Measurements from ENCODE around the gene MAGEB10.
"Not testable (repeated sequence)": the region's sequence is repeated elsewhere in the genome, so short reads cannot be mapped to it uniquely, and the experiment has no call there.

The MAGEB10 gene, protein sequence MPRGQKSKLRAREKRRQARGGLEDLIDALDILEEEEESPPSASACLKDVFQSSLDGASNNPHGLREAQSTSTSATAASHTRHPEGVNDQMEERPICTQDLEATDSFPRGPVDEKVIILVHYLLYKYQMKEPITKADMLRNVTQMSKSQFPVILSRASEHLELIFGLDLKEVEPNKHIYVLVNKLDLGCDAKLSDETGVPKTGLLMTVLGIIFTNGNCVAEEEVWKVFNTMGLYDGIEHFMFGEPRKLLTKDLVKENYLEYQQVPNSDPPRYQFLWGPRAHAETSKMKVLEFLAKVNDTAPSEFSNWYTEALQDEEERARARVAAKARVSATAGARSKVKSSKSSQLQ

DNA sequence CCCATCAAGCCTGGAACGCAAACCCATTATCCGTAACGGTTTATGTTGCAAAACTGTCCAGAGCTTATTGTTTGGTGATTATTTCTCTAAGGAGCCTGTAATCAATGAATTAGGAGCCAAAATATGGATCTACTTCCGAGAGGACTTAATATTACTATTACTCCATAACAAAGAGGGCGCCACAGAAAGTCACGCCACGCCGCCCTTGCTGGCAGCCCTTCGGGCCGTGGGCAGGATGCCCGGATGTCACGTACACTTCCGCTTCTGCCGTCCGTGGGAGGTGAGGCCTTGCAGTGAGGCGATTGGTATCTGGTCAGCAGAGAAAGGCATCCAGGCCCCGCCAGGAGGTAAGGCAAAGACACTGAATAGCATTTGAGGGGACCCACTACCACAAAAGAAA is at the start of gene MAGEB10:
Gene MAGEB10 (plus strand): TSS at position 301 of the 400 bp plus-strand sequence. CDS start 13,317 bp downstream, outside the sequence.
- peaks cover 3% of the 10 kb centered on the region for H3K9me3 ChIP-seq (ENCODE audit: control insufficient read depth, insufficient read depth, low read length)
- H3K9ac ChIP-seq (ENCODE audit: low read depth, low read length): no peak within 1 kb of the TSS
- no peaks in the 10 kb centered on the region for H3K4me1 ChIP-seq (ENCODE audit: control insufficient read depth, insufficient read depth, low read length)
- no peaks in the 10 kb centered on the region for H3K27me3 ChIP-seq (ENCODE audit: control insufficient read depth, insufficient read depth, low read length)
- no peak within 1 kb of the TSS for H3K4me3 ChIP-seq (ENCODE audit: low read depth, low read length)
- H3K36me3 ChIP-seq (ENCODE audit: control insufficient read depth, insufficient read depth, low read length): no peaks in the 10 kb centered on the region

DNA sequence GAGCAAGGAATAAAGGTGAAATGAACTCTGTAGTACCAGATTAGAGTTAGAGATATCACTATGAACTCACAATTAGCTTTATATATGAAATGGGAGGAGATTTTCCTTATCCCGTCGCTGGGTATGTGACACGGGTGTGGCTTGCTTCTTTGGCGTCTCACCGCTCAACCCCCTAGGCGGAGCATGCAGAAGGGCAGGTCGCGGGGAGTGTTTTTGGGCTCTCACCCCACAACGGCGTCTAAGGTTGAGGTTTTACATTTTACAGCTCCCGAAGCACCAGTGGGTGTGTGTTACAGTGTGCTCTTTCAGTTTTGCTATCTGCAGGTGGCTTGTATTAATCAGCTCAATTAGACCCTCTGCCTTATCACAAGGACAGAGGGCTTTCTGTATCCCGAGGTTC is 42.1 kb upstream of the MAGEB10 start:
- H3K9ac ChIP-seq (ENCODE audit: low read depth, low read length): no peak overlapping the region

DNA sequence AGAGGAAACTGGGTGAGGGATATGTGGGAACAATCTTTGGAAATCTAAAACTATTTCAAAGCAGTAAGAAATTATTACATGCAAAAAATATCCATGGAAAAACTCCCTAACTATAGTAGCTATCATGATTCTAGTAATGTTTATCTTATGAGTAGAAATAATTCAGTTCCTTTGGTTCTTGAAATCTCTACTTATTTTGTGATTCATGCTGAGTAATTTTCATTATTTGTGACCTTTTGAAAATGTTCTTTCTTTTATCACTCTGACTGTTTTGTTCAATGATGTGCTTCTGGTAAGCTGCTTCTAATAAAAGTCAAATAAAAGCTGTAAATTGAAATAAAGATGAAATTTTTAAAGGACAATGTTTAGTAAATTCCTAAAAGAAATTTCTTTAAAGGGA is 40.4 kb upstream of the MAGEB10 start:
- Histone ChIP-seq H3K4me3 (ENCODE audit: low read depth, low read length) (no peak overlapping the region), H3K9me3 (ENCODE audit: control insufficient read depth, insufficient read depth, low read length) (no peaks in the 10 kb centered on the region), H3K9ac (ENCODE audit: low read depth, low read length) (no peak overlapping the region), H3K27me3 (ENCODE audit: control insufficient read depth, insufficient read depth, low read length) (no peaks in the 10 kb centered on the region), H3K36me3 (ENCODE audit: control insufficient read depth, insufficient read depth, low read length) (no peaks in the 10 kb centered on the region), H3K4me1 (ENCODE audit: control insufficient read depth, insufficient read depth, low read length) (no peaks in the 10 kb centered on the region)

More for the DNA sequence above, 42.1 kb upstream of the MAGEB10 start:
- Histone ChIP-seq H3K4me3 (ENCODE audit: low read depth, low read length) (no peak overlapping the region), H3K27me3 (ENCODE audit: control insufficient read depth, insufficient read depth, low read length) (no peaks in the 10 kb centered on the region), H3K4me1 (ENCODE audit: control insufficient read depth, insufficient read depth, low read length) (no peaks in the 10 kb centered on the region), H3K36me3 (ENCODE audit: control insufficient read depth, insufficient read depth, low read length) (no peaks in the 10 kb centered on the region), H3K9me3 (ENCODE audit: control insufficient read depth, insufficient read depth, low read length) (no peaks in the 10 kb centered on the region)

DNA sequence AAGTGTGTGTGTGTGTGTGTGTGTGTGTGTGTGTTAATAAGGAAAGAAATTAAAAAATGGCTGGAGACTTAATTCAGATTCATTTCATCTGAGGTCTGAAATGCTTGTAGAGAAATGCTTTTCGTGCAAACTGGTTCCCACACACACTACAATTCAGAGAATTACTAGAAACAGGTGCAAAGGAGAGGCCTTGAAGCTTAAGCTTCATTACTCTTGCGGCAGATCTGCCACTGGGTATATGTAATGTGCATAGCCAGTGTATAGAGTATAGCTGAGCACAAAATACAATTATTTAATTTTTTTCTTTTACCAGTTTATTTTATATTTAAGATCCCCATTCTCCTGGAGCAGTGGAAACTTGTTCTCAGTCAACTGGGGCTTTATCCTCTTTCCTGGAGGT is 31.8 kb upstream of the MAGEB10 start:
- Histone ChIP-seq H3K4me1 (ENCODE audit: control insufficient read depth, insufficient read depth, low read length) (no peaks in the 10 kb centered on the region), H3K27me3 (ENCODE audit: control insufficient read depth, insufficient read depth, low read length) (no peaks in the 10 kb centered on the region), H3K36me3 (ENCODE audit: control insufficient read depth, insufficient read depth, low read length) (no peaks in the 10 kb centered on the region), H3K9ac (ENCODE audit: low read depth, low read length) (no peak overlapping the region), H3K9me3 (ENCODE audit: control insufficient read depth, insufficient read depth, low read length) (no peaks in the 10 kb centered on the region), H3K4me3 (ENCODE audit: low read depth, low read length) (no peak overlapping the region)

DNA sequence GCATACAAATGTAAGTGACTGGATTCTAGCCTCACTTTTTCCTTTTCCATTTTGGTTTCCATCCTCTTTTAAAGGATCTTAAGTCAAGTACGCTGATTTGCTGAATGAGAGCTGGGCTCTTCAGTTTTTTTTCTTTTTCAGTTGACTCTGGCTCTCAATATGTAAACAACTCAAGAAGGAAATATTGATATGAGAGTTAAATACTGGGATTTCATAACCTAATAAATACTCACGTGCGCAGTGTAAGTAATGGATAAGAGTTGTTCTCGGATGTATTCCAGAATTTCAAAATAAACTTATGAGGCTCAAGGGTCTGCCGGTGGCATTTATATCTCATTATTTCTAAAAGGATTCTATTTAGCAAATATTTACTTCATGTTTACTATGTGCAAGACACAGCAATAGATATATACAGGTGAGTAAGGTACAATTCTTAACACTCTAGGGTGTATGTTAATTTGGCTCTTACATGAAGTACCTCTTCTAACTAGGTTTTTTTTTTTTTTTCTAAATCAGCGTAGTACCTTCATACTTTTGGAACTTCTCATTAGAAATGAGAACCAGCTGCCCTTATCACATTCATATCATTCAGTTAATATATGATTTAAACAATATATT is 11.0 kb upstream of the MAGEB10 start:
- no peaks in the 10 kb centered on the region for H3K4me1 ChIP-seq (ENCODE audit: control insufficient read depth, insufficient read depth, low read length)
- H3K4me3 ChIP-seq (ENCODE audit: low read depth, low read length): no peak overlapping the region
- no peaks in the 10 kb centered on the region for H3K9me3 ChIP-seq (ENCODE audit: control insufficient read depth, insufficient read depth, low read length)
- no peak overlapping the region for H3K9ac ChIP-seq (ENCODE audit: low read depth, low read length)
- no peaks in the 10 kb centered on the region for H3K27me3 ChIP-seq (ENCODE audit: control insufficient read depth, insufficient read depth, low read length)
- no peaks in the 10 kb centered on the region for H3K36me3 ChIP-seq (ENCODE audit: control insufficient read depth, insufficient read depth, low read length)

DNA sequence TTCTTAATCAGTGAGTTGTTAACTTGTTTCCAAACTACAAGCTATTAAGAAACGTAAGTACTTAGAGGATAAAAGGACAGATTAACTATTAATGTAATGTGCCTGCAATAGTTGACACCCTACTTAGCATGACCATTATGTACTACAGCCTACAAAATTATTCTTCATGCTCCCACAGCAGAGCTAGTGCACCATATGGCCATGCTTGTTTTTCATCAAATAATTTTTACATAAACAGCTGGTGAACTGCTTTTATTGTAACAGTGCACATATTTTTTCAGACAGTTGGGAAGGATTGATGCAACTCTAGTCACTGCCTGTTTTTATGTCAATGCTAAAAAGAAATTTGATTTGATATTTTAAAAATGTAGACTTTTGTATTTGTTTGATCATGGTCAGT is 10.2 kb upstream of the MAGEB10 start:
- H3K9me3 ChIP-seq (ENCODE audit: control insufficient read depth, insufficient read depth, low read length): no peaks in the 10 kb centered on the region
- H3K9ac ChIP-seq (ENCODE audit: low read depth, low read length): no peak overlapping the region
- no peaks in the 10 kb centered on the region for H3K36me3 ChIP-seq (ENCODE audit: control insufficient read depth, insufficient read depth, low read length)
- H3K4me1 ChIP-seq (ENCODE audit: control insufficient read depth, insufficient read depth, low read length): no peaks in the 10 kb centered on the region
- no peaks in the 10 kb centered on the region for H3K27me3 ChIP-seq (ENCODE audit: control insufficient read depth, insufficient read depth, low read length)
- H3K4me3 ChIP-seq (ENCODE audit: low read depth, low read length): no peak overlapping the region

DNA sequence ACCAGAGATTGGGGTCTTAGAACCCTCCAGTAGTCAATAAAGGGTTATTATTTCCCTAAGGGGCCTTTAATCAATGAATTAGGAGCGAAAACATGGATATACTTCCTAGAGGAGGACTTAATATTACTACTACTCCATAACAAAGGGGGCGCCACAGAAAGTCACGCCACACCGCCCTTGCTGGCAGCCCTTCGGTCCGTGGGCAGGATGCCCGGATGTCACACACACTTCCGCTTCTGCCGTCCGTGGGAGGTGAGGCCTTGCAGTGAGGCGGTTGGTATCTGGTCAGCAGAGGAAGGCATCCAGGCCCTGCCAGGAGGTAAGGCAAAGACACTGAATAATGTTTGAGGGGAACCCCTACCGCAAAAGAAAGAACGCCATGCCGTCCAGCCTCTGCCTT is 436 bp downstream of the MAGEB10 start:
- no peaks in the 10 kb centered on the region for H3K36me3 ChIP-seq (ENCODE audit: control insufficient read depth, insufficient read depth, low read length)
- no peak overlapping the region for H3K9ac ChIP-seq (ENCODE audit: low read depth, low read length)
- no peak overlapping the region for H3K4me3 ChIP-seq (ENCODE audit: low read depth, low read length)
- peaks cover 3% of the 10 kb centered on the region for H3K9me3 ChIP-seq (ENCODE audit: control insufficient read depth, insufficient read depth, low read length)
- no peaks in the 10 kb centered on the region for H3K4me1 ChIP-seq (ENCODE audit: control insufficient read depth, insufficient read depth, low read length)
- H3K27me3 ChIP-seq (ENCODE audit: control insufficient read depth, insufficient read depth, low read length): no peaks in the 10 kb centered on the region

DNA sequence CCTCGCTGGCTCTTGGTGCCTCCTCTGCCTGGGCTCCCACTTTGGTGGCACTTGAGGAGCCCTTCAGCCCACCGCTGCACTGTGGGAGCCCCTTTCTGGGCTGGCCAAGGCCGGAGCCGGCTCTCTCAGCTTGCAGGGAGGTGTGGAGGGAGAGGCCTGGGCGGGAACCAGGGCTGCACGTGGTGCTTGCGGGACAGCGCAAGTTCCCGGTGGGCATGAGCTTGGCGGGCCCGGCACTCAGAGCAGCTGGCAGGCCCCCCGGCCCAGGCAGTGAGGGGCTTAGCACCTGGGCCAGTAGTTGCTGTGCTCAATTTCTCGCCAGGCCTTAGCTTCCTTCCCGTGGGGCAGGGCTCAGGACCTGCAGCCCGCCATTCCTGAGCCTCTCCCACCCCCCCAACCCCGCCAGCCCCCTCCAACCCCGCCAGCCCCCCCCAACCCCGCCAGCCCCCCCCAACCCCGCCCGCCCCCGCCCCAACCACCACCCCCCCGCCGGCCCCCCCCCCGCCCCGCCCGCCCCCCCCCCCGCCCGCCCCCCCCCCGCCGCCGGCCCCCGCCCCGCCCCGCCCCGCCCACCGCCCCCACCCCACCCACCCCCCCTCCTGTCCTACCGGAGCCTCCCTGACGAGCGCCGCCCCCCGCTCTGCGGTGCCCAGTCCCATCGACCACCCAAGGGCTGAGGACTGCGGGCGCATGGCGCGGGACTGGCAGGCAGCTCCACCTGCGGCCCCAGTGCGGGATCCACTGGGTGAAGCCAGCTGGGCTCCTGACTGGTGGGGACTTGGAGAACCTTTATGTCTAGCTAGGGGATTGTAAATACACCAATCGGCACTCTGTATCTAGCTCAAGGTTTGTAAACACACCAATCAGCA is 1.4 kb downstream of the MAGEB10 start:
- not testable (repeated sequence) for H3K4me1 ChIP-seq (ENCODE audit: control insufficient read depth, insufficient read depth, low read length); H3K4me3 ChIP-seq (ENCODE audit: low read depth, low read length); H3K9ac ChIP-seq (ENCODE audit: low read depth, low read length); H3K9me3 ChIP-seq (ENCODE audit: control insufficient read depth, insufficient read depth, low read length); H3K27me3 ChIP-seq (ENCODE audit: control insufficient read depth, insufficient read depth, low read length); H3K36me3 ChIP-seq (ENCODE audit: control insufficient read depth, insufficient read depth, low read length)

DNA sequence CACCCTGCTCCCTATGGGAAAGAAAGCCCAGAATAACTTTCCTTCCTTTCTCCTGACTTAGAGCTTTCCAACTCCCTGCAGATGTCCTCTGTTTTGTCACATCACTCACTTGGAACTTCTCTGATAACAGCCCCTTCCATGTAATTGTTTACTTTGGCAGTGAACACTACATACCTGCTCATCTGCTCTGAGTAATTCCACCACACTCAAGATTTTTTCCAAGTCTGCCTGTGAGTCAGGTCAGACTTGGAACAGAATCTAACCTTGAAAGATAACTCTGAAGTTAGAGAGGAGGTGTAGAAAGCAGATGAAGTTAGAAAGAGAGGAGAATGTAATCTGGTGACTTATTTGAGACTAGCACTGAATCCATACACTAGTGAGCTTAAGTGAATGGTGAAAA is 7.4 kb downstream of the MAGEB10 start:
- Histone ChIP-seq H3K27me3 (ENCODE audit: control insufficient read depth, insufficient read depth, low read length) (no peaks in the 10 kb centered on the region), H3K4me1 (ENCODE audit: control insufficient read depth, insufficient read depth, low read length) (no peaks in the 10 kb centered on the region), H3K4me3 (ENCODE audit: low read depth, low read length) (no peak overlapping the region), H3K9ac (ENCODE audit: low read depth, low read length) (no peak overlapping the region), H3K9me3 (ENCODE audit: control insufficient read depth, insufficient read depth, low read length) (peaks cover 2% of the 10 kb centered on the region), H3K36me3 (ENCODE audit: control insufficient read depth, insufficient read depth, low read length) (no peaks in the 10 kb centered on the region)

DNA sequence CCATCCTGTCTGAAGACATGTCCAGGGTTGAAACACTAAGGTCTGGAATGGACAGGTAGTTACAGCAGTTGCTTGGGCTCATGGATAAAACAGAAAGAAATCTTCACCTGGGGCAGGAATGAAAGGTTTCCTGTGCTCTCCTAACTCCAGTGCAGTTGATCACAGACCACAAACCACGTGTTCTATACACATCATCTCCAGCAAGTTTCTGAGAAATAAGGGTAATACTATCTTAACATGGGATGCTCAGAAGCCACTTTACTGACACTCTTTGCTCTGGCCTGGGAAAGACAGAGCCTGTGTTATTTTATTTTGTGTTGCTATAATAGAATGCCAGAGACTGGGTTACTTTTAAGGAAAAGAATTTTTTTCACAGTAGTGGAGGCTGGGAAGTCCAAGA is 16.0 kb downstream of the MAGEB10 start:
- H3K4me3 ChIP-seq (ENCODE audit: low read depth, low read length): no peak overlapping the region
- H3K27me3 ChIP-seq (ENCODE audit: control insufficient read depth, insufficient read depth, low read length): no peaks in the 10 kb centered on the region
- H3K9me3 ChIP-seq (ENCODE audit: control insufficient read depth, insufficient read depth, low read length): no peaks in the 10 kb centered on the region
- H3K4me1 ChIP-seq (ENCODE audit: control insufficient read depth, insufficient read depth, low read length): no peaks in the 10 kb centered on the region
- no peak overlapping the region for H3K9ac ChIP-seq (ENCODE audit: low read depth, low read length)
- no peaks in the 10 kb centered on the region for H3K36me3 ChIP-seq (ENCODE audit: control insufficient read depth, insufficient read depth, low read length)

DNA sequence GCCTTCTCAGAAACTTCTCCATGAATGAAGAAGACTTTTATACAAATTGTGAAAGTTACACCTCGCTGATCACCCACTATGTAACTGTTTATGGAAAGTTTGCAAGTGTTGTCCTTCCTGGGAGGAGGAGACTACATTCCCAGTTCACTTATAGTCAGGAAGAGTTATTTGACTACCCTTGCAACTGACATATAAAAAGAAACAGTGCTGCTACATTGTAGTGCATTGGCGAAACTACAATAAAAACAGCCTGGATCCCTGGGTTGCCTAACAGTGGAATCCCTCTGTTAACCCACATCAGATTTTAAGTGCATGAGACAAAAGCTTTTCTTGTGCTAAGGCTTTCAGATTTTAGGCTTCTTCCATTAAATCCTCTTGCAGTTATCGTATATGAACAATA is 30.4 kb downstream of the MAGEB10 start:
- H3K9me3 ChIP-seq (ENCODE audit: control insufficient read depth, insufficient read depth, low read length): no peaks in the 10 kb centered on the region
- H3K27me3 ChIP-seq (ENCODE audit: control insufficient read depth, insufficient read depth, low read length): no peaks in the 10 kb centered on the region
- H3K36me3 ChIP-seq (ENCODE audit: control insufficient read depth, insufficient read depth, low read length): no peaks in the 10 kb centered on the region
- no peak overlapping the region for H3K9ac ChIP-seq (ENCODE audit: low read depth, low read length)
- H3K4me1 ChIP-seq (ENCODE audit: control insufficient read depth, insufficient read depth, low read length): no peaks in the 10 kb centered on the region
- no peak overlapping the region for H3K4me3 ChIP-seq (ENCODE audit: low read depth, low read length)

All from iPS-15b (cell line).